Activated CD8-positive, alpha-beta memory T cell treated with anti-CD3 and anti-CD28 coated beads for 48 hours (primary cell): ENCODE results near the gene MR1.

Experiments
- DNase-seq, 3 experiments: peaks; one replicate each; pipeline ENCODE4 v3.0.0-alpha.2; 2020; ENCODE audit warnings: low read depth in 2 of 3, low spot score in 2 of 3

Gene MR1

DNA sequence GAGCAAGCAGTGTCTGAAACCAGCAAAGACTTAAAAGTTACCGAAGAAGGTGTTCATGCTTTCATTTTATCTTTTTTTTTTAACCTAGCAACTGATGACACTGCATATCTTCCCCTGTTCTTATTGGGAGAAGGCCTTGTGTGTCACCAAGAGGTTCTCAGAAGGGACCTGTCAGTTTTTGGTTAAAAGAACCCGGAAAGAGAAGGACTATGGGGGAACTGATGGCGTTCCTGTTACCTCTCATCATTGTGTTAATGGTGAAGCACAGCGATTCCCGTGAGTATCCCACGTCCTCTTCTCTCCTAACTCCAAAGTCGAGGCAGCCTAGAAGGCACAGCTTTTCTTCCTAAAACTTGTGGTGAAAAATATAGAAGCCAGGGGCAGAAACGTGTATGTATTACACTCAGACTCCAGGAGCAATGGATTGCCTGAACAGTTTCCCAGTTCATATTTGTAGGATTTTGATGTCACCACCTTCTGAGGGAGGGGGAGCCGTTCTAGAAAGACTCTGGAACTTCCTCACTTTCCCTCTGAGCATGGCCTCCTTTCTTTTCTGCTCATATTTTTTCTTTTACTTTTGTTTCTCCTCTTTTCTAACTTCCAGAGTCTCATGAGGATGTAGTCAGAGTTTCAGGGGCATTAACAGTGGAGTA is at the start of gene MR1:
Gene MR1 (plus strand): TSS at position 185 of the 653 bp plus-strand sequence. CDS start 25 bp downstream, at position 210.
- no peak for DNase-seq

GRCh38 chr1:180988253-180988752 is 45.5 kb upstream of the MR1 start:
- DNase-seq, result no peak

- DNase-seq, result no peak
Observed at GRCh38 chr1:180994262-180994661, 39.5 kb upstream of the MR1 start.

GRCh38 chr1:180997843-180998504 is 35.8 kb upstream of the MR1 start:
- DNase-seq, result no peak

- no peak for DNase-seq
Observed at GRCh38 chr1:181001091-181001780, 32.5 kb upstream of the MR1 start.

DNA sequence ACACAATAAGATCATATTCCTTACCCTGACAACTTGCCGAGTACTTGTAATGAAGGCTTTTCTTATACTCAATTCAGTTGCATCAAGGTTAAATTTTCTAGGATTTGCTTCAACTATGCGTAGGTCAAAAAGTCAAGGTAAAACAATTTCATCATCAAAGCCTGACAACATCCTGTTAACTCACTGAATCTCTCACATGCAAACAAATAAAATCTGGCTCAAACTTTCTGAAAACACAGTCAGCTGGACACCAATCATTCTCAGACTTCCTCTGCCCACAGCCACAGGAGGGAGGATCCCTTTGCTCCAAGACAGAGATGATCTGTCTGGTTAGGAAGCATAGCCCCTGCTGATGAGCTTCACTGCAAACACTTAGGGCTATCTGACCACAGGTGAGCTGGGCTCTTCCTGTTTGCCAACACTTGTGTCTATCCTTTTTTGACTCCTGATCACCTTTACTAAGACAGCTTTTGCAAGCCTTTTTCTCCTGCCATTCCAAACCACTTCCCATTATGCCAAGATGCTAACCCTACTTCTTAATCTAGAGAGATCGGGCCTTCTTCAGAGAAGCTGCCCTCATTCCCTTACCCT is 31.1 kb upstream of the MR1 start:
- no peak for DNase-seq

DNA sequence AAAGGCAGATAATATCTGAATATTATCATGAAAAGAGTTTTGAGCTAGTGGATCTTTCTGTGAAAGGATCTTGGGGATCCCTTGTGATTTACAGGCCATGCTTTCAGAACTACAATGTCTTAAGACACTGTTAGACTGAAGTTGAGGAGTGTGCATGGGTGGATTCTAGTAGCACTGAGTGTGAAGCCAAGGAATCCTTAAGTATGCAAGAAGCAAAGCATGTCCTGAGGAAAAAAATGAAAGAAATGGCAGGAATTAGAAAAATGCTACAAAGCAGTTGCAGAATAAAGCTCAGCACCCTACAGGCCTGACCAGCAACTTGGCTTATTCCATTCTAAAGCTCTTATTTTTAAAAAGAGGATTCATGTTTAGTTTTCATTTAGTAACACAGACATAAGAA is 23.0 kb upstream of the MR1 start:
- no peak for DNase-seq

GRCh38 chr1:181011301-181012202 is 22.2 kb upstream of the MR1 start:
- DNase-seq, result no peak

- DNase-seq, result no peak
Observed at GRCh38 chr1:181012203-181012745, 21.5 kb upstream of the MR1 start.

DNA sequence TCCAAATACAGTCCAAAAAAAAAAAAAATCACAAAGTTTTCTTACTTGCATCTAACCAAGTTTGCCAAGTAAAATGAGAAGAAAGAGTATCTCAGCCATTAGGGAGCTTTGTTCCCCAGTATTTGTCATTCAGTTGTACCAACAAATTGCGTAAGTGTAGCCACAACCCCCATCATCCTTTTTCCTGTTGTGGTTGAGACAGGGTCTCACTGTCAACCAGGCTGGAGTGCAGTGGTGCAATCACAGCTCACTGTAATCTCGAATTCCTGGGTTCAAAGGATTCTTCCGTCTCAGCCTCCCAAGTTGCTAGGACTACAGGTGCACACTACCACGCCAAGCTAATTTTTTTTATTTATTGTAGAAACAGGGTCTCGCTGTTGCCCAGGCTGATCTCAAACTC is 20.6 kb upstream of the MR1 start:
- no peak for DNase-seq

- no peak for DNase-seq
Observed at GRCh38 chr1:181014477-181015250, 19.1 kb upstream of the MR1 start.

DNA sequence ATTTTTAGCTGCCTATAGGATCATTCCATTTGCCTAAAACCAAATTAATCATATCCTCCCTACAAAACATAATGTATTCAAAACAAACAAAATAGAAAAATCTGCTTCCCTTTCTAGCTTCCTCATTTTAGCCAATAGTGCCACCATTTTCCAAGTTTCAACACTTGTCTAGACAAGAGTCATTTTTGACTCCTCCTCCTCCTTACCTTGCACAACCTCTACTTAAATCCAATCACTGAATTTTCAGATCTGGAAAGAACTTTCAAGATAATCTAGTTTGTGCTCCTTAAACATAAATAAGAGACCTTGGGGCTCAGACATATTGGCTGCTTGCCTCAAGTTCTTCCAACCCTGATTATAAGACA is 18.6 kb upstream of the MR1 start:
- no peak for DNase-seq

GRCh38 chr1:181016563-181016962 is 17.2 kb upstream of the MR1 start:
- DNase-seq, result no peak

DNA sequence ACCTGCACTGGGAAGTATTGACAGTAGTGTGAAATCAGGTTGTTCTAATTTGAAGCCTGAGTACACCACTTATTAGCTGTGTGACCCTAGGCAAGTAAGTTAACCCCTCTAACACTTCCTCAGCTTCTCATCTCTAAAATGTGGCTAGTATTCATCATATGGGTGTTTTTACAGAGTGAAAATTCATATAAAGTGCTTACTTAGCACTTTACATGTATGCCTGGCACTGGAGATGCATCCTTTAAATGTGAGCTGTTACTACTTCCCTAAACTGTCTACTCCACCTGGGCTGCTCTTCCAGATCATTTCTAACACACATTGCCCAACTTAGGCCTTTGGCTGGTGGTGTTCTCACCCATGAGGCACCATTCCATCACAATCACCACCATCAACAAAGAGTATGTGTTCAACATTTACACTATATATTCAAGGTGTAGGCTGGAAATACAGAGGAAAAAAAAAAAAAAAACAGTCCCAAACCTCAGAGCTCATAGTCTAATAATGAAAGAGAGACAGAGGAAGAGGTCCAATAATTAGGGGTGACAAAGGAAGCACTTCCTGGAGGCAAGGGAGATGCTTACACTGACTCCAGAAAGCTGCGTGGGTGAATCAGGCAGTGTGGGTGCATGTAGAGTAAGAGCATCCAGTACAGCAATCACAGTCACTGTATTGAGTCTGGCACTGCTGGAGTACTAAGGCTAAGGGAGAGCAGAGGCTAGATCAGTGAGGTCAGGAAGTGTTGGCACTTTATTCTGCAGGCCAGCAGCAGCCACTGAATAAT is 14.7 kb upstream of the MR1 start:
- no peak for DNase-seq

DNA sequence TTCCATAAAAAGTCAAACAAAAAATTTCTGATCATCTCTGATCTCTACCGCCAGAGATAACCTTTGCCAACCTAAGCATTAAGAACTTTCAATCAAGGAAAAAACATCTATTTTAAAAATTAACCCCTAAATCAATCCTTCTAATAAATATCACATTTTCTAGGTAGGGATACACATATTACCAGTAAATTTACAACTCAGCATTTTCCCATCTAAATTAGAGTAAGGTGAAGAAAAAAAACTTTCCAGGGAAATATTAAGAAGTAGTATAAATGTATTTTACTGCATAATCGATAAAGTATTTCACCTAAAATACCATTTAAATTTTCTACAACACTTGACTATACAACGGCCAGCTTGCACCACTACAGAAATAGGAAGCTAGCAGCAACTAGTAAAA is 12.6 kb upstream of the MR1 start:
- no peak for DNase-seq

DNA sequence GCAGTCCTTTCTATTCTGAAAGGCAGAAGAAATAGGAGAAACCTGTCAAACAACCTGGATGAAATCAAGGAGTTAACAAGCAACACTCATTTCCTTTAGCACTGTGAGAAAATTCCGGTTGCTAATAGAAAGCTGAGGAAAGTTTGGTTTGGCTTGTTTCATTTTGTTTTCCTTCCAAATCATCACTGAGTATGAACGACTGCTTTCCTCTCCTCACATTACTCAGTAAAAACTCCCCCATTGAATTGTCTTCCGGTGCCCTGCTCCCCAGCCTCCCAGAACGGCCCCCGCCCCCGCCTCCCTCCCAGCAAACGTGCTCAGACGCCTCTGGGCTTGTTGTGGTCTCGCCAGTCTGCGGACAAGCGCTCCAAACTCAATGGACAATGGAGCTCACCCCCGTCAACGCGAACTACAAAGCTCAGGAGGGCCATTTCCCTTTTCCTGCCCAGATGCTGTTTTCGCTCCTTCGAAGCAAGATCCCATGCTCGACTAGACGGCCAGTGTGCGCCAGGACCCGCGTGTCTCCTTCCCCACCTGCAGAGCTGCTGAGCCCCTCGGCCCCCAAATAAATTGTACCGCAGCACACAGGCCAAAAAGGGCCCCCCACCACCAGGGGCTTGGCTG is 11.9 kb upstream of the MR1 start:
- DNase-seq, result peak in 2 of 3 experiments; percentile 44 to 50

DNA sequence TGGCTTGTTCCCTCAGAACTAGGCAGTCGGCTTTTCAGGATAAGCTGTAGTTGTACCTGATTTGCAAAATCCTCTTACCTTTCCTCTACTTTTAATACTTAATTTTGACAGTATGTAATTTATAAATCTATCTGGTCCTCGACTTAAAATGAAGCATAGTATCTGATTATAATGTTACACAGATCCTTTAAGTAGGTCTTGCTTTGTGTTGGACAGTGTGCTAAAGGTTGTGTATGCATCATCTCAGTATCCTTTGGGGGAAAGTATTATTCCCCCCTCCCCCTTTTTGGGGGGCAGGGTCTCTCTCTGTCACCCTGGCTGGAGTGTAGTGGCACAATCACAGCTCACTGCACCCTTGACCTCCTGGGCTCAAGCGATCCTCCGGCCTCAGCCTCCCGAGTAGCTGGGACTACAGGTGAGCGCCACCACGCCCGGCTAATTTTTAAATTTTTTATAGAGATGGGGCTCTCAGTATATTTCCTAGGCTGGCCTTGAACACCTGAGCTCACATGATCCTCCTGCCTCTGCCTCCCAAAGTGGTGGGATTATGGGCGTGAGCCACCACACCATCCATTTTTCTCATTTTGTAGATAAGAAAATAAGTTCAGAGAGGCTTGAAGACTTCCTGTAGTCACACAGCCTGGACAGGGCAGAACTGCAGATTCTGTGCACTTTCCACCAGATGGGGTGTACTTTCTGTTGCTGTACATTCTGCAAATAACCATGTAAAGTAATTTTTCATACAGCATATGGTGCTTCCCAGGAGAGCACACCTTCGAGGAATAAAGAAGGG is 10.3 kb upstream of the MR1 start:
- DNase-seq, result no peak

DNA sequence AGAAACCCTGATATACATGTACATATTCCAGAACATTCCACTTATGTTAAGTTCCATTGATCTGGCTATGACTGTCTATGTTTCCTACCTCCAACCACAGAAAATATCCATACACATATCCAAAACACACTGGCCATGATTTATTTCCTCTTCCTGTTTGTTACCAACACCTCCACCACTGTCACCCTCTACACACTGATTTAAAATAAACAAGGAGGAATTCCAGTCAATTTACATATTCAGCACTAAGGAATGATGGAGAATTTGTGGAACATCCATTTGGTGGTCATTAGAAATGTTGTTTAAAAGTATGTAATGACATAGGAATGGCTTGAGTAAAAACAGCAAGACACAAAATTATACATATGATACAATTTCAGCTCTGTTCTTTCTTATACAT is 5.6 kb upstream of the MR1 start:
- no peak for DNase-seq
